GM21825 (cell line): Measurements from ENCODE around the gene PATJ.
"Not testable (repeated sequence)": the region's sequence is repeated elsewhere in the genome, so short reads cannot be mapped to it uniquely, and the experiment has no call there.

ENCODE experiments used
- ATAC-seq: cut with Tn5 transposase; IDR thresholded peaks from one replicate; pipeline ENCODE4 v1.9.1; 2021; ENCODE audit warnings: mild to moderate bottlenecking, moderate library complexity; ENCODE audit not compliant: unreplicated experiment

The PATJ gene

GRCh38 chr1:61887076-61887867 lies 145.0 kb downstream of the PATJ start:
- no peak for ATAC-seq

GRCh38 chr1:61887931-61888564 lies 145.8 kb downstream of the PATJ start:
- no peak for ATAC-seq

- ATAC-seq, result no peak
Measured at GRCh38 chr1:61888808-61889207, 146.5 kb downstream of the PATJ start.

- not testable (repeated sequence) for ATAC-seq
Measured at GRCh38 chr1:61890435-61890834, 148.2 kb downstream of the PATJ start.

GRCh38 chr1:61892977-61893376 lies 150.7 kb downstream of the PATJ start:
- no peak for ATAC-seq

GRCh38 chr1:61894296-61894695 lies 152.0 kb downstream of the PATJ start:
- ATAC-seq, result not testable (repeated sequence)

- ATAC-seq, result no peak
Measured at GRCh38 chr1:61895175-61895574, 152.9 kb downstream of the PATJ start.

GRCh38 chr1:61898658-61899057 lies 156.4 kb downstream of the PATJ start:
- no peak for ATAC-seq

- ATAC-seq, result no peak
Measured at GRCh38 chr1:61904354-61904753, 162.1 kb downstream of the PATJ start.

GRCh38 chr1:61907102-61907501 lies 164.8 kb downstream of the PATJ start:
- ATAC-seq, result no peak

GRCh38 chr1:61910035-61910434 lies 167.8 kb downstream of the PATJ start:
- ATAC-seq, result no peak

GRCh38 chr1:61914823-61915482 lies 172.7 kb downstream of the PATJ start:
- ATAC-seq, result no peak

- no peak for ATAC-seq
Measured at GRCh38 chr1:61921435-61921834, 179.2 kb downstream of the PATJ start.

GRCh38 chr1:61922950-61923480 lies 180.7 kb downstream of the PATJ start:
- no peak for ATAC-seq

GRCh38 chr1:61925591-61926298 lies 183.5 kb downstream of the PATJ start:
- no peak for ATAC-seq

- ATAC-seq, result no peak
Measured at GRCh38 chr1:61926597-61926996, 184.3 kb downstream of the PATJ start.

- ATAC-seq, result no peak
Measured at GRCh38 chr1:61930116-61930645, 187.9 kb downstream of the PATJ start.

GRCh38 chr1:61931587-61932279 lies 189.5 kb downstream of the PATJ start:
- ATAC-seq, result no peak

GRCh38 chr1:61935516-61935915 lies 193.2 kb downstream of the PATJ start:
- no peak for ATAC-seq

GRCh38 chr1:61936839-61937238 lies 194.6 kb downstream of the PATJ start:
- no peak for ATAC-seq
